Stimulated activated CD4-positive, alpha-beta T cell treated with anti-CD3 and anti-CD28 coated beads, Interleukin-15, amount 100 ng/mL, for 48 hours (primary cell): ENCODE data around the gene CDHR5.
A peak's percentile ranks its signal among the peaks of the same experiment; 100 is the strongest.

Experiments used
- DNase-seq, 2 donors: peaks; one replicate each; pipeline ENCODE4 v3.0.0-alpha.2; 2020; ENCODE audit warnings: low read depth in 2 of 2

CDHR5 gene

GRCh38 chr11:568306-569157 is 56.2 kb downstream of the CDHR5 start:
- DNase-seq: peak; percentile 86 to 95

- DNase-seq: no peak
These were observed 57.0 kb downstream of the CDHR5 start for GRCh38 chr11:567629-568292.

DNA sequence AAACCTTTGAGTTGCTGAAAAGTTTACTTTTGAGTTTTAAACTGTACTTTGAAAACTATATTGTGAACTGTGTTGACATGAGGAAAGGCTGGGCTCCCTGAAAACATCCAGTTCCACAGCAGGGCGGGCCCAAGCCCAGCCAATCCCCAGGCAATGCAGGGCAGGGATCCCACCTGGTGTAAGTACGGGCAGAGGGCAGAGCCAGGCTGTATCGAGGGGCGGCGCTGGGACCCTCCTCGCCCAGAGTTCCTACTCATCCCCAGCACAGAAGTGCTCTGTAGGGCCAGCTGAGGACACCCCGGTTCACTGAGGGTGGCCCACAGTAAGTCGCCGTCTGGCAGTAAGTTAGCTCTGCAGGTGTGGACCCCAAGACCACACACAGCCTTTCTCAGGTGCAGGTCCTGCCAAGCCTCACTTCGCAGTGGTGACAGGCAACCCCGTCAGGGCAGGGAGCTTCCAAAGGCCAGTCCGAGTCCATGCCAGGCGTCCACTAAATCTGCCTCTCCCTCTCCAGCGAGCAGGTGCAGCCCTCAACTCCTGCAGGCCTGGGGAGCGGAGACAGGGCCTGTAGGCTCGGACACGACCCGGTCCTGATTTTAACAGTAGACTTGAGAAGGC is 57.6 kb downstream of the CDHR5 start:
- no peak for DNase-seq
